ENCODE measurements around the gene RGS3. TPM values are rescaled to one million over a fixed set of nuclear protein-coding genes. Genes with fewer than 3 reads are reported as not detected.

RGS3 gene
- total RNA-seq, 2 experiments from 2014 or later: 51.0 to 51.5 TPM

DNA sequence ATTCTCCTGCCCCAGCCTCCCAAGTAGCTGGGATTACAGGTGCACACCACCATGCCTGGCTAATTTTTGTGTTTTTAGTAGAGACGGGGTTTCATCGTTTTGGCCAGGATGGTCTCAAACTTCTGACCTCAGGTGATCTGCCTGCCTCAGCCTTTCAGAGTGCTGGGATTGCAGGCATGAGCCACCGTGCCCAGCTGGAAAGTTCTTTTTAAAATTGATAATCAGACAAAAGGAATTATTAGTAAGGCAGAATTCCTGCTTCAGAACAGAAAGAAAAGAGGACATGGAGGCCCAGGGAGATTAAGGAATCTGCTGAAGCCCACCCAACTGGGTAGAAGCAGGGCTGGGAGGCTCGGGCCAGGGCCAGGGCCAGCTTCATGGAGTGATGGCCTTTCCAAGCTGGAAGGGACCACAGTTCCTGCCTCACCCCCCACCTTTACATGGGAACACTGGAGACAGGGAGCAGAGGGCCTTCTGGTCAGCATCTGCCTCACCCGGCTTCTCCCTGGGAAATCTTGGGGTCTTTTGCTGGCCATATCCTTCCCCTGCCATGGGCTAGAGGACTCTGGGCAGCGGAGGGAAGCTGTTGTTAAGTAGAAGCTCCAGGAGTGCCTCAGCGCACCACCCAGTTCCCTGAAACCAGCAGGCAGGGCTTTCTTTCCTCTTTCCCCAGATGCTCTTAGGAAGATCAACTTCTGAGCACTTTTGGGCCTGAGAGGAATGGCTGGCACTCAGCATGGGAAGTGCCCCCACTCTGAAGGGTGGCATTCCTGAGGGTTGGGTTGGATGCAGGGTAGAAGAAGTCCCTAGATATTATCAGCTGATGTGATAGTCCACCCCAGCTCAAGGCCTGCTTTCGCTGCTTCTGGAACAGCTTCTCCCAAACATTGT, 70.1 kb downstream of the RGS3 start:
- TF ChIP-seq CTCF (IDR thresholded peaks at IDR 0.05): no peak
- Mint-ChIP-seq H3K4me3 (no peak overlapping the region), H3K27ac (no peak overlapping the region), H3K36me3 (ENCODE audit: low read depth) (peaks cover 57% of the 10 kb centered on the region), H3K27me3 (no peaks in the 10 kb centered on the region), H3K9me3 (no peaks in the 10 kb centered on the region), H3K4me1 (ENCODE audit: low read depth) (peaks cover 16% of the 10 kb centered on the region)
- ChIA-PET POLR2A (interaction anchor here (1.4 kb wide), 1 partner anchor 10 kb away, joined by 7 read pairs; no protein-coding TSS in a partner anchor), CTCF (interaction anchor here (0.8 to 1.7 kb wide), 5 partner anchors 21 to 122 kb away, joined by 3 to 7 read pairs (median 3); no protein-coding TSS in a partner anchor)
- ATAC-seq (no peak), DNase-seq (no peak)
- intact Hi-C loops (cut with micrococcal nuclease): no loop called here

DNA sequence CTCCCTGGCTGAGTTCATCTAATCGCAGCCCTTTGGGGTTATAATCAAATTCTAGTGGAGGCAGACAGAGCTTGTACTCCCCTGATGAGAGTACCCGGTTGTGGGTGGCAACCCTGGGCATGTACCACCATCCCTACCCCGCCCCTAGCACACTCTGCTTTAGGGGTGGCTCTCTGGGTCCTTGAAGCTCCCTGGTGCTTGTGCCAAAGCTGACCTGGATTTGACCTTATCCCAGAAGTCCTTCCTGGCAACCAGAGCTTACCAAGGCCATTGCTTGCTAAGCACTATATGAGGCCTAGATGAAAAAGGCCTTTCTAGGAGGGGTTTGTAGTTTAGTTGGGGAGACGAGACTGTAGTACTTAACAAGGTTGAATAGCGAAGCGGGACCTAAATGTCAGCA, 72.2 kb downstream of the RGS3 start:
- H3K27me3 Mint-ChIP-seq: no peaks in the 10 kb centered on the region
- intact Hi-C loops (cut with micrococcal nuclease): no loop called here
- H3K9me3 Mint-ChIP-seq: no peaks in the 10 kb centered on the region
- no peak for DNase-seq
- H3K36me3 Mint-ChIP-seq (ENCODE audit: low read depth): peaks cover 49% of the 10 kb centered on the region
- ATAC-seq: no peak
- no peak overlapping the region for H3K27ac Mint-ChIP-seq
- no peak for TF ChIP-seq CTCF (IDR thresholded peaks at IDR 0.05)
- no peak overlapping the region for H3K4me3 Mint-ChIP-seq
- ChIA-PET POLR2A (interaction anchor here (0.5 to 1.8 kb wide), 2 partner anchors 12 to 31 kb away, joined by 3 to 4 read pairs; no protein-coding TSS in a partner anchor), CTCF (interaction anchor here (0.8 to 1.6 kb wide), 2 partner anchors 41 to 89 kb away, joined by 3 to 5 read pairs; no protein-coding TSS in a partner anchor)
- H3K4me1 Mint-ChIP-seq (ENCODE audit: low read depth): peaks cover 18% of the 10 kb centered on the region

DNA sequence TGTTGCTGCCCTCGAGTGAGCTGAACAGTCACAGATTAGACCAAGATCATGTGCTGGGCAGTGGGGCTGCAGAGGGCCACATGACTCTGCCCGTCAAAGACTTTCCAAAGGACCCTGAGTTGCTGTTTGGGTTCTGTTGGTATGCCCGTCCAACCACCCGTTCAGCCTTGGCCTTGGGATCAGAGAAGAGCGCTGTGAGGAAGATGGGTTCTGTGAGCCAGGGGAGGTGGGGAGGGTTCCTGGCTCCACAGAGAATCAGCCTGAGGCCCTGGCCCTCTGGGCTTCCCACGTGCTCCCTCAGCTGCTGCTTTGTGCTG, 72.6 kb downstream of the RGS3 start:
- no peak for TF ChIP-seq CTCF (IDR thresholded peaks at IDR 0.05)
- ATAC-seq (no peak), DNase-seq (no peak)
- ChIA-PET POLR2A (interaction anchor here (0.5 to 1.8 kb wide), 2 partner anchors 13 to 32 kb away, joined by 3 to 4 read pairs; no protein-coding TSS in a partner anchor), CTCF (interaction anchor here (1.6 kb wide), 1 partner anchor 90 kb away, joined by 5 read pairs; no protein-coding TSS in a partner anchor)
- Mint-ChIP-seq H3K36me3 (ENCODE audit: low read depth) (peaks cover 50% of the 10 kb centered on the region), H3K9me3 (no peaks in the 10 kb centered on the region), H3K27ac (no peak overlapping the region), H3K4me3 (no peak overlapping the region), H3K27me3 (no peaks in the 10 kb centered on the region), H3K4me1 (ENCODE audit: low read depth) (peaks cover 18% of the 10 kb centered on the region)
- intact Hi-C loops (cut with micrococcal nuclease): no loop called here

DNA sequence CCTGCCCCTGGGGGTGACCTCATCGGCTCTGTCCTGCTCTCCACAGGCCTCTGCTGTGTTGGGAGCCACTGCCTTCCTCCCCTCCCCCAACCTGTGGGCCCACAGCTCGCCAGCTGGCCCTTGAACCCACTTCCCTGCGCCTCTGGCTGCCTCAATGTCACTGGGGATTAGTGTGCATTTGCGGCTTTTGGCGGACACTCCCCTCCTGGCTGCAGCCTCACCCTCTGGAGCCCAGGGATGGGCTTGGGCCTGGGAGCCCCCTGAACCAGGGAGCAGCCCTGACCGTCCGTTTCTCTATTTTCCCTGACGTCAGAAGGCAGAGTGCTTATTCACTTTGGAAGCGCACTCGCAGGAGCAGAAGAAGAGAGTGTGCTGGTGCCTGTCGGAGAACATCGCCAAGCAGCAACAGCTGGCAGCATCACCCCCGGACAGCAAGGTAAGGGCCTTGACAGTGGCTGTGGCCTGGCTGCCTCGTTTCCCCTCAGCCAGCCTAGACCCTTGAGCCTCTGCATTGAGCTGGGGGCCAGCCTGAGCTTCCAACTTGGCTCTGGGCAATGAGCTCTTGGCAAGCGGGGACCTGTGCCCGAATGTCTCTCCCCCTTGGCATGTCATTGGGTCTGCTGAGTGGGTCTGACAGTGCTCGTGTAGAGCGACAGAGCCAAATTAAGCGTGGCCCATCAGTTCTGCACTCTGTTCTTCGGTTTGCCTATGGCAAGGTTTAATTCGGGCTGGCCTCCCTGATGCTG, 73.1 kb downstream of the RGS3 start:
- Mint-ChIP-seq H3K4me3 (no peak overlapping the region), H3K36me3 (ENCODE audit: low read depth) (peaks cover 48% of the 10 kb centered on the region), H3K27ac (no peak overlapping the region), H3K4me1 (ENCODE audit: low read depth) (peaks cover 16% of the 10 kb centered on the region), H3K9me3 (no peaks in the 10 kb centered on the region), H3K27me3 (no peaks in the 10 kb centered on the region)
- CTCF ChIA-PET: interaction anchor here (1.6 kb wide), 1 partner anchor 90 kb away, joined by 5 read pairs; no protein-coding TSS in a partner anchor
- intact Hi-C loops (cut with micrococcal nuclease): no loop called here
- no peak for TF ChIP-seq CTCF (IDR thresholded peaks at IDR 0.05)
- POLR2A ChIA-PET: interaction anchor here (1.8 kb wide), 1 partner anchor 13 kb away, joined by 4 read pairs; no protein-coding TSS in a partner anchor
- DNase-seq: no peak
- ATAC-seq: no peak

All from activated CD8-positive, alpha-beta T cell treated with anti-CD3 and anti-CD28 coated beads for 36 hours (primary cell).